ENCODE data around the gene GPER1. TPM values are rescaled to one million over a fixed set of nuclear protein-coding genes. Genes with fewer than 3 reads are reported as not detected.

The GPER1 gene
- total RNA-seq, 4 donors from 2014 or later, result 1.1 to 4.5 (median 3.1) TPM

DNA sequence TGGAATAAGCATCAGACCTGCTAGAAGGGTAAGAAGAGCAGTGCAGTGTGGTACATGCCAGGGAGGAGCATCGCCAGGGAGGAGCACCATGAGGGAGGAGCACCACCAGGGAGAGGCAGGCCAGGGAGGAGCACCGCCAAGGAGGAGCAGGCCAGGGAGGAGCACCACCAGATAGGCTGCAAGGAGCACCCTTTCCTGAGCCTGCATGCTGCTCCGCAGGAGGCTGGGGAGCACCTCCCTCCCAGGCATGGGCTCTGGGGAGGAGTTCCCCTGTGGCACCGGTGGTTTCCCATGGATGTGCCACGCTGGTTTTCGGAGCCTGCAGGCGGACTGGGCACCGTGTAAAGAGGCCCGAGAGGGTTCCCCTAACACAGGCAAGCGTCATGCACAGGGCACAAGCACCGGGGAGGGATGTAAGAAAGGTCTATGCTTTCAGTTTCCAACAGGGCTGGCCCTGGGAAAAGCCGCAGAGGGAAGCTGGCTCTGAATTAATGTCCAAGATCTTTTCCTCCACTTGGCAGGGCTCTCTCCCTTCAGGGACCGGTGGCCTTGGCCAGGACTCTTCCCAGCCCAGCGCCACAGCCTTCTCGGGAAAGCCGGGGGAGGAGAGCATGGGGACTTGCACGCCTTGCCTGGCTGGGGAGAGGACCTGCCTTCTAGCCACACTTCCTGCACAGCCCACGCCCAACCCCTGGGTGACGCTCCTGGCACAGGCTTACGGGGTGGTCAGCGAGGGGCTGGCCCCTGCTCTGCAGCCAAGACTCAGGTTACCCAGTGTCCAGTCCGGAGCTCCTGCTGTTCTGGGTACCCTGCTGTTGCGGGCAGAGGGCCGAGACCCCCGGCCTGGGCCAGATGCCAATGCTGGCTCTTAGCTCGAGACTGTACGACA, 11.5 kb upstream of the GPER1 start:
- 35 to 56% methylated on average over 19 to 24 of the region's 27 CpGs for WGBS, 2 donors
- no peak overlapping the region for H3K4me3 ChIP-seq (ENCODE audit: low read depth, poor library complexity, severe bottlenecking)

DNA sequence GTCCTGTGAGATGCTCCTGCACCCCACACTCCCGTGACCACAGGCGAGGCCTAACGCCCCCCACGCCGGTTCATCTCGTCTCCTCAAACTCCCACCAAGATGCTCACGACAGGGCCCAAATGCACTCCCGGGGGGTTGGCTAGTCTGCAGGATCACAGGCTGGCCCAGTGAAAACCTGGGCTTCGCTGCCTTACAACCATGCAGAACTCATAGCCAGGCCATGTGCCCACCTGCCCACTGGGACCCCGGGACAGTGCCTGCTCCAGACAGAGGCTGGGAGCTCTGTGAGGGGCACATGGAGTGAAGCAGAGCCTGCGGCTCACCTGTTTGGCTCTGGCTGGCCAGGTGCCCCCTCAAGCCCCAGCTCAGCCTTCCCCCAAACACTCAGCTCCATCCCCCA, 9.4 kb upstream of the GPER1 start:
- no peak overlapping the region for H3K4me3 ChIP-seq (ENCODE audit: low read depth, poor library complexity, severe bottlenecking)
- WGBS, 2 donors, result 84 to 95% methylated on average over 10 to 11 of the region's 11 CpGs
- no peak for DNase-seq (ENCODE audit: low spot score in 2 of 2)
- intact Hi-C loops (cut with DNase I; ENCODE audit: low total_unique reads), result no loop called here
- TF ChIP-seq POLR2A (IDR thresholded peaks at IDR 0.05), result no peak
- TF ChIP-seq, protein P1, sequence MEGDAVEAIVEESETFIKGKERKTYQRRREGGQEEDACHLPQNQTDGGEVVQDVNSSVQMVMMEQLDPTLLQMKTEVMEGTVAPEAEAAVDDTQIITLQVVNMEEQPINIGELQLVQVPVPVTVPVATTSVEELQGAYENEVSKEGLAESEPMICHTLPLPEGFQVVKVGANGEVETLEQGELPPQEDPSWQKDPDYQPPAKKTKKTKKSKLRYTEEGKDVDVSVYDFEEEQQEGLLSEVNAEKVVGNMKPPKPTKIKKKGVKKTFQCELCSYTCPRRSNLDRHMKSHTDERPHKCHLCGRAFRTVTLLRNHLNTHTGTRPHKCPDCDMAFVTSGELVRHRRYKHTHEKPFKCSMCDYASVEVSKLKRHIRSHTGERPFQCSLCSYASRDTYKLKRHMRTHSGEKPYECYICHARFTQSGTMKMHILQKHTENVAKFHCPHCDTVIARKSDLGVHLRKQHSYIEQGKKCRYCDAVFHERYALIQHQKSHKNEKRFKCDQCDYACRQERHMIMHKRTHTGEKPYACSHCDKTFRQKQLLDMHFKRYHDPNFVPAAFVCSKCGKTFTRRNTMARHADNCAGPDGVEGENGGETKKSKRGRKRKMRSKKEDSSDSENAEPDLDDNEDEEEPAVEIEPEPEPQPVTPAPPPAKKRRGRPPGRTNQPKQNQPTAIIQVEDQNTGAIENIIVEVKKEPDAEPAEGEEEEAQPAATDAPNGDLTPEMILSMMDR (IDR thresholded peaks at IDR 0.05), result no peak

More for the DNA sequence above, 11.5 kb upstream of the GPER1 start:
- TF ChIP-seq, protein P1 (IDR thresholded peaks at IDR 0.05), result no peak
- TF ChIP-seq POLR2A (IDR thresholded peaks at IDR 0.05), result no peak
- no peak for DNase-seq (ENCODE audit: low spot score in 2 of 2)
- intact Hi-C loops (cut with DNase I; ENCODE audit: low total_unique reads), result no loop called here

DNA sequence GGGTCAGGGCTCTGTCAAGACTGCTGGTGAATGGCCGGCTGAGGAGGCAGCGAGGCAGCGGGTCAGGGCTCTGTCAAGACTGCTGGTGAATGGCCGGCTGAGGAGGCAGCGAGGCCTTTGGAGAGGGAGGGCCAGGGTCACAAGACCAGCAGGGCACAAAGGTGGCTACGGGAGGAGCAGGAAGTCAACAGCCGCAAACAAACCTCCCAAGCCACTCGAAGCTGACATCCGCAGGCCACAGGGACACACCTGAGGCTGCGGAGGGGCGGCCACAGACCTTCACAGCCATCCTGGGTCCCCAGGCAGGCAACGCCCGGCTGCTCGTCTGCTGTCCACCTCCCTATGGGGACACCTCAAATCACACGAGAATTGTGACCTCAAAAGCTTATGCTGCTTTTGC, 8.9 kb upstream of the GPER1 start:
- TF ChIP-seq, protein P1 (IDR thresholded peaks at IDR 0.05), result no peak
- TF ChIP-seq POLR2A (IDR thresholded peaks at IDR 0.05), result no peak
- intact Hi-C loops (cut with DNase I; ENCODE audit: low total_unique reads), result no loop called here
- H3K4me3 ChIP-seq (ENCODE audit: low read depth, poor library complexity, severe bottlenecking), result no peak overlapping the region
- DNase-seq (ENCODE audit: low spot score in 2 of 2), result no peak
- WGBS, 2 donors, result 91 to 93% methylated on average over 15 of the region's 15 CpGs

DNA sequence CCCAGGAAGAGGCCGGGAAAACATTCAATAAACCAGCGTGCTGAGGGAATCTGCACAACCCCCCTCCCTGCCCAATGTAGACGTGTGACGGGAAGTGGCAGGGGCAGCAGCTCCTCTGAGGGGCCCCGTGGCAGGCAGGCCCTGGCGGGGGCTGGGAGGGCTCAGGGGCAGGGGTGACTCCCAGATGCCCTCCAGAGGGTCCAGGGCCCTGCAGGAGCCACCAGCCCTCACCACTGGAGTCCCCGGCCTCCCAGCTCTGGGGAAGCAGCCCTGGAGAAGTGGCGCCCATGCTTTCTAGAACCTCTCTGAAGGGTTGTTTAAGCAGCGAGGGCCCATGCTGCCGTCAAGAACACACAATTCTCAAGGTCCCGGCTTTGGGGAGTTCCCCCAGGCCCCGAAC, 8.4 kb upstream of the GPER1 start:
- 92 to 96% methylated on average over 11 to 12 of the region's 12 CpGs for WGBS, 2 donors
- intact Hi-C loops (cut with DNase I; ENCODE audit: low total_unique reads), result no loop called here

DNA sequence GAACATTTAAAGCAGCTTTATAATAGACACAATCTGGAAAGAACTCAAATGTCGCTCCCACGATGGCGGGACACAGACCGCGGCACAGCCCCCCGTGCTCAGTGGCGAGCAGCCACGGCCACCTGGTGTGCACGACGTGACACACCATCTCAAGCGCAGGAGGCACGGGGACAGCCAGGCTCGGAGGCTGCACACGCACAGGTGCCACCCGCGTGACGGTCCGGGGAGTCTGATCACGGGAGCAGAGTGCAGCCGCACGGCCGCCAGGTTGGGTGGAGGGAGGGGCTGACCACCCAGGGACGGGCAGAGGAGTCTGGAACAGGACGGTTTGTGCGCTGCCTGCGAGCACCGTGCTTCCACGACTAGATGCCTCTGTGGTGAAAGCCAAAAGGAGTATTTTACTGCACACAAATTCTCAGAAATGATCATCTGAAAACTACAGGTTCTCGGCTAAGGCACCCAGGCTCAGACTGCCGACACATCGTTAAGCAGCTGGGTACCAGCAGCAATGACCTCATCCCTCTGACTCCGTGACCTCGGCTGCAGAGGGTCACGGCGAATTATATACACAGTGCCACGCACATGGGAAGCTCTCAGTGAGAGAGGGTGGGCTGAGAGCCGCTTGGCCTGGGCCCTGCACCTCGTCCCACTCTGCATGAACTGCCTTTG, 7.5 kb upstream of the GPER1 start:
- no peak for DNase-seq (ENCODE audit: low spot score in 2 of 2)
- WGBS, 2 donors, result 89 to 90% methylated on average over 35 to 38 of the region's 38 CpGs
- intact Hi-C loops (cut with DNase I; ENCODE audit: low total_unique reads), result no loop called here
- no peak for TF ChIP-seq POLR2A (IDR thresholded peaks at IDR 0.05)
- TF ChIP-seq, protein P1 (IDR thresholded peaks at IDR 0.05), result no peak
- H3K4me3 ChIP-seq (ENCODE audit: low read depth, poor library complexity, severe bottlenecking), result no peak overlapping the region

More for the DNA sequence above, 8.4 kb upstream of the GPER1 start:
- DNase-seq (ENCODE audit: low spot score in 2 of 2), result no peak
- no peak overlapping the region for H3K4me3 ChIP-seq (ENCODE audit: low read depth, poor library complexity, severe bottlenecking)
- TF ChIP-seq POLR2A (IDR thresholded peaks at IDR 0.05), result no peak
- TF ChIP-seq, protein P1 (IDR thresholded peaks at IDR 0.05), result no peak

All from lower leg skin (tissue), 4 donors.